ENCODE results near the gene PMM2. TPM values are rescaled to one million over a fixed set of nuclear protein-coding genes. Genes with fewer than 3 reads are reported as not detected.

PMM2 gene
- total and polyA plus RNA-seq, 2 experiments from 2014 or later: 38.2 to 60.4 TPM

- no peak overlapping the region for H2AFZ ChIP-seq
- peaks cover 11% of the 10 kb centered on the region; the same call in 1 of the 2 replicates for H3K4me1 ChIP-seq (ENCODE audit: insufficient read depth)
- H3K4me3 ChIP-seq: no peak overlapping the region
- H3K9me2 ChIP-seq (ENCODE audit: insufficient read depth): no peaks in the 10 kb centered on the region
- H3K9me3 Mint-ChIP-seq: no peaks in the 10 kb centered on the region
- no peaks in the 10 kb centered on the region for H3K79me2 ChIP-seq (replicated peaks; ENCODE audit: insufficient read depth)
- H3K4me2 ChIP-seq: no peak overlapping the region
- peaks cover 15% of the 10 kb centered on the region for H3K4me1 Mint-ChIP-seq
- H3K27me3 ChIP-seq (ENCODE audit: insufficient read depth): no peaks in the 10 kb centered on the region
- ATAC-seq (no peak), DNase-seq (ENCODE audit: low spot score) (no peak)
- TF ChIP-seq, protein P1, sequence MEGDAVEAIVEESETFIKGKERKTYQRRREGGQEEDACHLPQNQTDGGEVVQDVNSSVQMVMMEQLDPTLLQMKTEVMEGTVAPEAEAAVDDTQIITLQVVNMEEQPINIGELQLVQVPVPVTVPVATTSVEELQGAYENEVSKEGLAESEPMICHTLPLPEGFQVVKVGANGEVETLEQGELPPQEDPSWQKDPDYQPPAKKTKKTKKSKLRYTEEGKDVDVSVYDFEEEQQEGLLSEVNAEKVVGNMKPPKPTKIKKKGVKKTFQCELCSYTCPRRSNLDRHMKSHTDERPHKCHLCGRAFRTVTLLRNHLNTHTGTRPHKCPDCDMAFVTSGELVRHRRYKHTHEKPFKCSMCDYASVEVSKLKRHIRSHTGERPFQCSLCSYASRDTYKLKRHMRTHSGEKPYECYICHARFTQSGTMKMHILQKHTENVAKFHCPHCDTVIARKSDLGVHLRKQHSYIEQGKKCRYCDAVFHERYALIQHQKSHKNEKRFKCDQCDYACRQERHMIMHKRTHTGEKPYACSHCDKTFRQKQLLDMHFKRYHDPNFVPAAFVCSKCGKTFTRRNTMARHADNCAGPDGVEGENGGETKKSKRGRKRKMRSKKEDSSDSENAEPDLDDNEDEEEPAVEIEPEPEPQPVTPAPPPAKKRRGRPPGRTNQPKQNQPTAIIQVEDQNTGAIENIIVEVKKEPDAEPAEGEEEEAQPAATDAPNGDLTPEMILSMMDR (conservative IDR thresholded peaks at IDR 0.05; ENCODE audit: low read depth in 2 of 2): 0 out of 4 replicates have a peak, but pooled peaks of 1 of the 2 experiments have one; percentile 10
- TF ChIP-seq ZNF331 (CRISPR knock-in tag; IDR thresholded peaks at IDR 0.05; ENCODE audit: low read depth): no peak
- H4K20me1 ChIP-seq (replicated peaks; ENCODE audit: insufficient read depth): peaks cover 6% of the 10 kb centered on the region; the same call in 1 of the 2 replicates
- no peak overlapping the region for H3K27ac Mint-ChIP-seq
- H3K36me3 Mint-ChIP-seq (ENCODE audit: low read depth): peaks cover 35% of the 10 kb centered on the region
- peaks cover 16% of the 10 kb centered on the region; the same call in 1 of the 2 replicates for H3K36me3 ChIP-seq (ENCODE audit: insufficient read depth)
- no peak overlapping the region for H3K4me3 Mint-ChIP-seq
- 0 out of 2 replicates have a peak, but pooled peaks cover 6% of the 10 kb centered on the region for H3F3A ChIP-seq (replicated peaks; ENCODE audit: low read depth)
- no peak overlapping the region for H3K27ac ChIP-seq (ENCODE audit: low read depth)
- H3K27me3 Mint-ChIP-seq (ENCODE audit: insufficient read depth, low read depth, poor library complexity): peaks cover 29% of the 10 kb centered on the region
These were observed 90.4 kb downstream of the PMM2 start for GRCh38 chr16:8887952-8888560.

DNA sequence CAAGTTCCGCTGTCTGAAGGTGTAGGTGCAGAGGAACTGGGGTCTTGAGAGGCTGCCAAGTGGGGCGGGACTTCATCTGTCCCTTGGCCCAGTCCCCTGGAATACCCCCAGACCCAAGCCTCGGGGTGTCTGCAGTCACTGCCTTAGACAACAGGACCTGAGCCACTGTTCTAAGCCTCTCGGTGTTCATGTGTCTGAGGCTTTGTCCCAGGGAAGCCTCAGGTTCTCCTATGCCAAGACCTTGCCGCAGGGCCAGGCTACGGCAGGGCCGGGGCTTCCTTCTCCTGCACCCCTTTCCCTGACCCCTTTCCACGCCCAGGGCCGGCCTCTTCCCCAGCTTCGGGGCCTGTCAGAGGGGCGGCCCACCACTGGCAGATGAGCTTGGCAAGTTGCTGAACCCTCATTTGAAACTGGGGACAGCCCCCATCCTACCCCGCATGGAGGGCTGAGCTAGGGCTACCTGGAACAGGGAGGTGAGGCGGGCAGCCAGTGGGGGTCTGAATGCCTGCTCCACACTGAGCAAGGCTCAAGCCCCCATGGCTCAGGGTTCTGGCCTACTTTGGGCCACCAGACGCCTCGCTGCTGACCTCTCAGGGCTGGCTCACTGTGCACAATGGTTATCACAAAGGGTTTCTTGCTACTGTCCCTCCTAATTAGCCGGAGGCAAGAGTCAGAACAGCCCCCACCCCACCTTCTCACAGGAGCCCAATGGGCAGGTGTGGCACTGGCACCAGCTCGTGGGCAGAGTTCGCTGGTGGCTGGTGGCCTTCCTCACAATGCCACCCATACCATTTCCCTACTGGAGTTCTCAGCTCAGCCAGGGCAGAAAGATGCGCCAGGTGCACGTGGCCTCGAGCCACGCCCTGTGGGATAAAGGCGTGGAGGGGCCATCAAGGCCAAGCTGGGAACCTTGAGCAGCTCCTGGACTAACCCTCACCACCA is 91.6 kb downstream of the PMM2 start:
- DNase-seq (ENCODE audit: low spot score) (no peak), ATAC-seq (no peak)
- Histone ChIP-seq H3K36me3 (ENCODE audit: insufficient read depth) (peaks cover 28% of the 10 kb centered on the region), H3K27ac (ENCODE audit: low read depth) (no peak overlapping the region), H3K4me3 (no peak overlapping the region), H2AFZ (no peak overlapping the region), H3F3A (replicated peaks; ENCODE audit: low read depth) (0 out of 2 replicates have a peak, but pooled peaks cover 6% of the 10 kb centered on the region), H3K9me2 (ENCODE audit: insufficient read depth) (no peaks in the 10 kb centered on the region), H3K79me2 (replicated peaks; ENCODE audit: insufficient read depth) (no peaks in the 10 kb centered on the region), H3K4me1 (ENCODE audit: insufficient read depth) (peaks cover 11% of the 10 kb centered on the region; the same call in 1 of the 2 replicates), H4K20me1 (replicated peaks; ENCODE audit: insufficient read depth) (peaks cover 6% of the 10 kb centered on the region; the same call in 1 of the 2 replicates), H3K27me3 (ENCODE audit: insufficient read depth) (no peaks in the 10 kb centered on the region), H3K4me2 (no peak overlapping the region)
- peaks cover 47% of the 10 kb centered on the region for H3K36me3 Mint-ChIP-seq (ENCODE audit: low read depth)
- peaks cover 15% of the 10 kb centered on the region for H3K4me1 Mint-ChIP-seq
- TF ChIP-seq EZH2 (IDR thresholded peaks at IDR 0.05; ENCODE audit: low read depth, unreplicated experiment) (no peak), ZNF462 (CRISPR knock-in tag; IDR thresholded peaks at IDR 0.05) (no peak), NANOG (IDR thresholded peaks at IDR 0.05; ENCODE audit: borderline replicate concordance) (no peak), STAT1 (IDR thresholded peaks at IDR 0.05; ENCODE audit: unreplicated experiment) (no peak), POLR2AphosphoS5 (IDR thresholded peaks at IDR 0.05; ENCODE audit: low read depth) (no peak)
- H3K4me3 Mint-ChIP-seq: no peak overlapping the region
- no peak overlapping the region for H3K27ac Mint-ChIP-seq
- H3K9me3 Mint-ChIP-seq: no peaks in the 10 kb centered on the region
- peaks cover 31% of the 10 kb centered on the region for H3K27me3 Mint-ChIP-seq (ENCODE audit: insufficient read depth, low read depth, poor library complexity)
